ENCODE data around the gene PTPRU. TPM values are rescaled to one million over a fixed set of nuclear protein-coding genes. Genes with fewer than 3 reads are reported as not detected.

The PTPRU gene
- total RNA-seq, 1 donor from 2014 or later: 15.3 TPM

DNA sequence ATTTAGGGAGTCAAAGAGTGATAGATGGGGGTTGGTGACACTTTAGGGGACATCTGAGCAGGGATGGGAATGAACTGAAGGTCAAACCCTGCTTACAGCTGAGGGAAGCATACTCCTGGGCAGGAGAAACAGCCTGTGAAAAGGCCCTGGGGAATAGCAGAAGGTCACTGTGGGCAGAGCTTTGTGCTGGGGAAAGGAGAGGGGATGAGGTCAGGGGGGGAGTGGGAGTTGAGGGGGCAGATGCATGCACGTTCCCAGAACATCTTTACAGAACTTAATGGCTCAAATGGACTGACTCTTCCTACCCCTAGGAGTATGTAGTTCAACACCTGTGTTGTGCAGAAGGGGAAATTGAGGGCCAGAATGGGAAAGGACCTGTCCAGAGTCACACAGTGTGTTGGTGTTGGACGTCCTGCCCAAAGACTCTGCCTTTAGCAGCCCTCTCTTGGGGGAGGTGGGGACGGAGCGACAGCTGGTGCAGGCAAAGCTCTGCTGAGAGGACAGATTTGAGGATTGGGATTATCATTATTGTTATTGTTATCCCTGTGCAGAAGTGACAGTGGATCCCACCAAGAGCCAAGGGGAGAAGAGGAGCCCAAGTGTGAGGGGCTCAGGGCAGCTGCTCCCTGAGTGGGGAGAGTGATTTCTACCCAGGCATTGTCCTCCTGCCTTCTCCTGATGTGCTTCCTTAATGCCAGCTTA, 116.5 kb downstream of the PTPRU start:
- H3K36me3 ChIP-seq: no peaks in the 10 kb centered on the region
- intact Hi-C loops (cut with micrococcal nuclease): no loop called here
- no peak overlapping the region for H3K4me3 ChIP-seq
- peaks cover 5% of the 10 kb centered on the region for H3K9me3 ChIP-seq (replicated peaks)
- TF ChIP-seq, protein P1, sequence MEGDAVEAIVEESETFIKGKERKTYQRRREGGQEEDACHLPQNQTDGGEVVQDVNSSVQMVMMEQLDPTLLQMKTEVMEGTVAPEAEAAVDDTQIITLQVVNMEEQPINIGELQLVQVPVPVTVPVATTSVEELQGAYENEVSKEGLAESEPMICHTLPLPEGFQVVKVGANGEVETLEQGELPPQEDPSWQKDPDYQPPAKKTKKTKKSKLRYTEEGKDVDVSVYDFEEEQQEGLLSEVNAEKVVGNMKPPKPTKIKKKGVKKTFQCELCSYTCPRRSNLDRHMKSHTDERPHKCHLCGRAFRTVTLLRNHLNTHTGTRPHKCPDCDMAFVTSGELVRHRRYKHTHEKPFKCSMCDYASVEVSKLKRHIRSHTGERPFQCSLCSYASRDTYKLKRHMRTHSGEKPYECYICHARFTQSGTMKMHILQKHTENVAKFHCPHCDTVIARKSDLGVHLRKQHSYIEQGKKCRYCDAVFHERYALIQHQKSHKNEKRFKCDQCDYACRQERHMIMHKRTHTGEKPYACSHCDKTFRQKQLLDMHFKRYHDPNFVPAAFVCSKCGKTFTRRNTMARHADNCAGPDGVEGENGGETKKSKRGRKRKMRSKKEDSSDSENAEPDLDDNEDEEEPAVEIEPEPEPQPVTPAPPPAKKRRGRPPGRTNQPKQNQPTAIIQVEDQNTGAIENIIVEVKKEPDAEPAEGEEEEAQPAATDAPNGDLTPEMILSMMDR (IDR thresholded peaks at IDR 0.05; ENCODE audit: borderline replicate concordance): no peak
- peaks cover 85% of the 10 kb centered on the region for H3K27me3 ChIP-seq (ENCODE audit: low read depth)
- no peaks in the 10 kb centered on the region for H3K4me1 ChIP-seq
- no peak for DNase-seq
- no peak overlapping the region for H3K27ac ChIP-seq (replicated peaks)

DNA sequence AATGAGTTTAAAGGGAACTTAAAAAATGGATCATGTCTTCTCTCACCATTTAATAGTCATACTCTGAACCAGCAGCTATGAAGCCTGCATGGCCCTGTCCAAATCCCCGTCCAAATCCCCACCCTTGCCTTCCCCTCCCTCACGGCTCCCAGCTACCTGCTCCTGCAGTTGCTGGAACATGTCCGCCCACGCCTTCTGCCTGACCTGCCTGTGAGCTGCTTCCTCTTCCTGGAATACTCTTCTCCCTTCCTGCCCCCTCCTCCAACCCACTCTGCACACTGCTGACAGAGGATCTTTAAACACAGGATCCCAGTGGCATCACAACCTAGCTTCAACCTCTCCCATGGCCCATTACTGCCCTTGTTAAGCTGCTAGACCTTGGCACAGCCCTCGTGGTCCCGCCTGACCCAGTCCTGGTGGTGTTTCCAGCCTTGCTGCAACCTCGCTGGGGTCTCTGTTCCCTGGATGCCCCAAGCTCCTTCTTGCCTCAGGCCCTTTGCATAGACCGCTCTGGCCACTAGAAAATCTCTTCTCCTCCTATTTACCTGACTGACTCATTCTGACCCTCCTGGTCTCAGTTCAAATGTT, 118.3 kb downstream of the PTPRU start:
- no peaks in the 10 kb centered on the region for H3K4me1 ChIP-seq
- intact Hi-C loops (cut with micrococcal nuclease): no loop called here
- peaks cover 93% of the 10 kb centered on the region for H3K27me3 ChIP-seq (ENCODE audit: low read depth)
- no peak for DNase-seq
- no peaks in the 10 kb centered on the region for H3K36me3 ChIP-seq
- H3K27ac ChIP-seq (replicated peaks): no peak overlapping the region
- TF ChIP-seq, protein P1 (IDR thresholded peaks at IDR 0.05; ENCODE audit: borderline replicate concordance): no peak
- H3K4me3 ChIP-seq: no peak overlapping the region
- peaks cover 5% of the 10 kb centered on the region for H3K9me3 ChIP-seq (replicated peaks)

DNA sequence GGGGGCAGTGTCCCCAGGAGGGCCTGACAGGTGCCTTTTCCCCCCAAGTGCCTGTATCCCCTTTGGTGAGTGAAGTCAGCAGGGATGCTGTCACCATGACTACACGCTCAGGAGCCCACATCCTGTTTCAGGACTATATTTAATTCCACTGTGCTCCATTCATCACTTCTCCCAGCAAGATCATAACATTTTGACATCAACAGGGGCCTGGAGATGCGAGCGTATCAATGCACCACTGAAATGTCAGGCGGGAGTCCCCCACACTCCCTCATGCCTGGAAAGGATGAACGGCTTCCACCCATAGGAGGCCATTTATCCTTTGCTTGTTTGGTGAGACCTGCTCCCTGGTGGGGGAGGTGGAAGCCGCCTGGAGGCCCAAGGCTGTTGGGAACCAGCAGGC, 119.1 kb downstream of the PTPRU start:
- peaks cover 5% of the 10 kb centered on the region for H3K9me3 ChIP-seq (replicated peaks)
- DNase-seq: no peak
- H3K27me3 ChIP-seq (ENCODE audit: low read depth): peaks cover 88% of the 10 kb centered on the region
- intact Hi-C loops (cut with micrococcal nuclease): no loop called here
- H3K27ac ChIP-seq (replicated peaks): no peak overlapping the region
- TF ChIP-seq, protein P1 (IDR thresholded peaks at IDR 0.05; ENCODE audit: borderline replicate concordance): no peak
- H3K4me3 ChIP-seq: no peak overlapping the region
- no peaks in the 10 kb centered on the region for H3K4me1 ChIP-seq
- no peaks in the 10 kb centered on the region for H3K36me3 ChIP-seq

DNA sequence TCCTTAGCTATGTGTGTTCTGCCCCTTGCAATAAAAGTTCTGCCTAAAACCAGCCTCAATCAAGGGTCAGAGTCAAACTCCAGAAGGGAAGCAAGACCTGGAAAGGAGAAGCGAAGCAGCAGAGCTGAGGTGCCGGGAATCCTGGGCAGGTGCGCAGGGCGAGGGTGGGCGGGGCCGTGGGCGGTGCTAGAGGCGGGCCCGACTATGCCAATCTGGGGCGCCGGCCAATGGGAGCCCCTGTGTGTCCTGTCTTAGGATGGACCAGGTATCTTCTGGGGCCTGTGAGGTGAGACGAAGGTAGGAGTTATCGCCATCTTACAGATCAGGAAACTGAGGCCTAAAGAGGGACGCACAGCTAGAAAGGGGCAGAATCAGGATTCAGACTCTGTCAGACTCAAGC, 120.3 kb downstream of the PTPRU start:
- Histone ChIP-seq H3K4me3 (no peak overlapping the region), H3K9me3 (replicated peaks) (peaks cover 5% of the 10 kb centered on the region), H3K27me3 (ENCODE audit: low read depth) (peaks cover 89% of the 10 kb centered on the region), H3K36me3 (no peaks in the 10 kb centered on the region), H3K4me1 (no peaks in the 10 kb centered on the region), H3K27ac (replicated peaks) (no peak overlapping the region)
- no peak for DNase-seq
- intact Hi-C loops (cut with micrococcal nuclease): no loop called here
- TF ChIP-seq, protein P1 (IDR thresholded peaks at IDR 0.05; ENCODE audit: borderline replicate concordance): no peak

DNA sequence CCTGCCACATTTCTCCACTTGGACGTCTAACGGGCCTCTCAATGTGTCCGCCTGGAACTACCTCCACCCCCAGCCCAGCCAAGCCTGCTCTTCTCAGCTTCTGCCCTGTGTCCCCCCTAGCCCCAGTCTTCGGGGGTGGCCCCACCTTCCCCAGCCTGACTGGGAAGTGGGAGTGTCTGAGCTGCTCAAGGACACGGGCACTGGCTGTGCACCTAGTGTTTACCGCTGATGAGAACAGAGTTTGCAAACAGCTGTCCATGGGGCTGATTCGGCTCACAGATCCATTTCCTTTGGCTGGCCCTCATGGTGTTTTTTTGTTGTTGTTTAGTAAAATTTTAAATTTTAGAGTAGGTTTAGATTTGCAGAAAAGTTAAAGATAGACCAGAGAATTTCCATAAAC, 121.1 kb downstream of the PTPRU start:
- intact Hi-C loops (cut with micrococcal nuclease): no loop called here
- TF ChIP-seq, protein P1 (IDR thresholded peaks at IDR 0.05; ENCODE audit: borderline replicate concordance): no peak
- H3K27ac ChIP-seq (replicated peaks): no peak overlapping the region
- H3K4me1 ChIP-seq: no peaks in the 10 kb centered on the region
- DNase-seq: no peak
- peaks cover 89% of the 10 kb centered on the region for H3K27me3 ChIP-seq (ENCODE audit: low read depth)
- no peak overlapping the region for H3K4me3 ChIP-seq
- H3K36me3 ChIP-seq: no peaks in the 10 kb centered on the region
- peaks cover under 1% of the 10 kb centered on the region for H3K9me3 ChIP-seq (replicated peaks)
